ENCODE measurements around the gene HLCS.

Gene HLCS

GRCh38 chr21:36879827-36880226 lies 86.6 kb downstream of the HLCS start:
- no peak for DNase-seq

- no peak for DNase-seq
Observed at GRCh38 chr21:36877741-36878140, 88.7 kb downstream of the HLCS start.

GRCh38 chr21:36874665-36875064 lies 91.8 kb downstream of the HLCS start:
- DNase-seq = no peak

- no peak for DNase-seq
Observed at GRCh38 chr21:36873513-36873912, 93.0 kb downstream of the HLCS start.

GRCh38 chr21:36867291-36867905 lies 99.1 kb downstream of the HLCS start:
- DNase-seq = no peak

GRCh38 chr21:36866419-36866818 lies 100.0 kb downstream of the HLCS start:
- DNase-seq = no peak

GRCh38 chr21:36864974-36865373 lies 101.5 kb downstream of the HLCS start:
- DNase-seq = no peak

- no peak for DNase-seq
Observed at GRCh38 chr21:36863260-36863659, 103.2 kb downstream of the HLCS start.

GRCh38 chr21:36861595-36862323 lies 104.7 kb downstream of the HLCS start:
- no peak for DNase-seq

GRCh38 chr21:36860736-36861594 lies 105.5 kb downstream of the HLCS start:
- no peak for DNase-seq

GRCh38 chr21:36859744-36860501 lies 106.5 kb downstream of the HLCS start:
- peak; percentile 56 for DNase-seq

- DNase-seq = no peak
Observed at GRCh38 chr21:36858320-36858957, 108.0 kb downstream of the HLCS start.

GRCh38 chr21:36856643-36857042 lies 109.8 kb downstream of the HLCS start:
- peak; percentile 21 for DNase-seq

GRCh38 chr21:36854391-36854790 lies 112.1 kb downstream of the HLCS start:
- DNase-seq = peak; percentile 54

GRCh38 chr21:36852864-36853263 lies 113.6 kb downstream of the HLCS start:
- DNase-seq = peak; percentile 48

- DNase-seq = no peak
Observed at GRCh38 chr21:36852293-36852692, 114.2 kb downstream of the HLCS start.

- no peak for DNase-seq
Observed at GRCh38 chr21:36851121-36851520, 115.3 kb downstream of the HLCS start.

- no peak for DNase-seq
Observed at GRCh38 chr21:36850372-36850771, 116.1 kb downstream of the HLCS start.

GRCh38 chr21:36849461-36850105 lies 116.9 kb downstream of the HLCS start:
- no peak for DNase-seq

- no peak for DNase-seq
Observed at GRCh38 chr21:36848730-36849274, 117.7 kb downstream of the HLCS start.

- no peak for DNase-seq
Observed at GRCh38 chr21:36847189-36847588, 119.3 kb downstream of the HLCS start.

- no peak for DNase-seq
Observed at GRCh38 chr21:36846631-36847030, 119.8 kb downstream of the HLCS start.

Data from activated CD4-positive, alpha-beta T cell treated with anti-CD3 and anti-CD28 coated beads, Interleukin-10, Interleukin-2, amounts not matched to agents 100 ng/mL and 50 ng/mL, durations not matched to agents 16 hours and 8 hours (primary cell).